ENCODE results near the gene PAXIP1.
"Not testable (repeated sequence)": the region's sequence is repeated elsewhere in the genome, so short reads cannot be mapped to it uniquely, and the experiment has no call there.

PAXIP1 gene

DNA sequence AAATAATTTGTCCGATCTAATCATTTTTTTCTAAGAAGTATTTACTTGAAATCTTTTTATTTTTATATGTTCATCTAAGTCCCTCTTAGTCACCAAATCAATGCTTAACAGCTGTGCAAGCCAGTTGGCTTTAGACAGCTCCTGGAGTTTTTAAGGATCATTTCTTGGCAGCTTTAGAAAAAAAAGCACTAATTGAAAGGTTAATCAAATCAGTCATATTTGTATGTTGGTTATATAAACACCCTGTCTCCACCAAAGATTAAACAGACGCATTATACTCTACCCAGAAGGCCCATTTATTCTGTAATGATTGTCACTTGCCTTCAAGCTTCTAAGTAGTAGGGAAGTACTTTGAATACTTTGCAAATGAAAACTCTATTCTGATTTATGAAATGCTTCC lies 60.2 kb downstream of the PAXIP1 start:
- DNase-seq = no peak

DNA sequence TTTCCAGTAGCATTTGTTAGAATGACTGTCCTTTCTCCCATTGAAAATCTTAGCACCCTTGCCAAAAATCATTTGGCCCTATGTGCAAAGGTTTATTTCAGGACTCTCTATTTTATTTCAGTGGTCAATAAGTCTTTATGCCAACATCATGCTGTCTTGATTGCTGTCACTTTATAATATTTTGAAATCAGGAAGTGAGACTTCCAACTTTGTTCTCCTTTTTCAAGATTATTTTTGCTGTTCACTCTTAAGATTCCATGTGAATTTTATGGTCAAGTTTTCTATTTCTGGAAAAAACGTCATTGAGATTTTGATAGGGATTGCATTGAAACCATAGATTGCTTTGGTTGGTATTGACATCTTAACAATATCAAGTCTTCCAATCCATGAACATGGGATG lies 65.1 kb downstream of the PAXIP1 start:
- no peak for DNase-seq

DNA sequence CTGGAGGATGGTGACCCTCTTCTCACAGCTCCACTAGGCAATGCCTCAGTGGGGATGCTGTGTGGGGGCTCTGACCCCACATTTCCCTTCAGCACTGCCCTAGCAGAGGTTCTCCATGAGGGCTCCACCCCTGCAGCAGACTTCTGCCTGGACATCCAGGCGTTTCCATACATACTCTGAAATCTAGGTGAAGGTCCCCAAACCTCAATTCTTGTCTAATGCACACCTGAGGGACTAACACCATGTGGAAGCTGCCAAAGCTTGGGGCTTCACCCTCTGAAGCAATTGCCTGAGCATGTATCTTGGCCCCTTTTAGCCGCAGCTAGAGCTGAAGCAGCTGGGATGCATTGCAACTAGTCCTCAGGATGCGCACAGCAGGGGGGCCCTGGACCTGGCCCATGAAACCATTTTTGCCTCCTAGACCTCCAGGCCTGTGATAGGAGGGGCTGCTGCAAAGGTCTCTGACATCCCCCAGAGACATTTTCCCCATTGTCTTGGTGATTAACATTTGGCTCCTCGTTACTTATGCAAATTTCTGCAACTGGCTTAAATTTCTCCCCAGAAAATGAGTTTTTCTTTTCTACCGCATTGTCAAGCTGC lies 68.5 kb downstream of the PAXIP1 start:
- DNase-seq = not testable (repeated sequence)

DNA sequence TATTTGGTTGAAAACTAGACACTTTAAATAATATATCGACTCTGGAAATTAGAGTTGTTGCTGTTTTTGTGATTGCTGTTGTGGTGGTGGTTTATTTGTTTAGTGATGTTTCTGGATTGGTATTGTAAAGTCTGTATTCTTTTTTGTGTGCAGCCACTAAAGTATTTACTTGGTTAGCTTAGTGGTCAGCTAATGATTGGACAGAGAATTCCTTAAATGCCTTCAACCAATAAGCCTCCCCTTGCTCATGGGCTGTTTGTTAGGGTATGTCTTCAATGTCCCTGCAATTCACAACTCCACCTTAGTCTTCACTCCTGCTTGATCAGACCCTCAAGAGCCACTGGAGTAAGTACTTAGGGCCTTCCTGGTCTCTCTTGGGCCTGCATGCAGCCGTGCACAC lies 71.0 kb downstream of the PAXIP1 start:
- no peak for DNase-seq

DNA sequence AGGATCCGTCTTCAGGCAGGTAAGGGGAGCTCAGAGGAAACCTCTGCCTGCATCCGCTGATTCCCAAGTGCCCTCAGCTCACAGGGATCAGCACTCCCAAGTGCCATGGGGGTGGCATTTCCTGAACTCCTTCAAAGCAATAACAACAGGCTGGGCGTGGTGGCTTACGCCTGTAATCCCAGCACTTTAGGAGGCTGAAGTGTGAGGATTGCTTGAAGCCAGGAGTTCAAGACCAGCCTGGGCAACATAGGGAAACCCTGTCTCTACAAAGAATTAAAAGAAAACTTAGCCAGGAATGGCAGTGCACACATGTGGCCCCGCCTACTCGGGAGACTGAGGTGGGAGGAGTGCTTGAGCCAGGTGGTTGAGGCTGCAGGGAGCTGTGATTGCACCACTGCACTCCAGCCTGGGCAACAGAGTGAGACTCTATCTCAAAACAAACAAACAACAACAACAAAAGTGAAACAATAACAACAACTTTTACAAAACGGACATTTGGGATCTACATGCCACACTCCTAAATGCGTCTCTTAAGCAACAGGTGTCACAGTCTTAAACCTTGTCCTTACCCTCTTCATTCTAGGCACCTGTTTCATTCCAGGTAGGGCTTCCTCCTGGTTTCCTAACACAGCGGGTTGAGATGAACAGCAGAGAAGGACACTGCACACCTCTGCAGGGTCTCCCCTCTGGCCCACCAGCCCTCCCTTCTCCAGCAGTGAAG lies 73.8 kb downstream of the PAXIP1 start:
- no peak for DNase-seq

DNA sequence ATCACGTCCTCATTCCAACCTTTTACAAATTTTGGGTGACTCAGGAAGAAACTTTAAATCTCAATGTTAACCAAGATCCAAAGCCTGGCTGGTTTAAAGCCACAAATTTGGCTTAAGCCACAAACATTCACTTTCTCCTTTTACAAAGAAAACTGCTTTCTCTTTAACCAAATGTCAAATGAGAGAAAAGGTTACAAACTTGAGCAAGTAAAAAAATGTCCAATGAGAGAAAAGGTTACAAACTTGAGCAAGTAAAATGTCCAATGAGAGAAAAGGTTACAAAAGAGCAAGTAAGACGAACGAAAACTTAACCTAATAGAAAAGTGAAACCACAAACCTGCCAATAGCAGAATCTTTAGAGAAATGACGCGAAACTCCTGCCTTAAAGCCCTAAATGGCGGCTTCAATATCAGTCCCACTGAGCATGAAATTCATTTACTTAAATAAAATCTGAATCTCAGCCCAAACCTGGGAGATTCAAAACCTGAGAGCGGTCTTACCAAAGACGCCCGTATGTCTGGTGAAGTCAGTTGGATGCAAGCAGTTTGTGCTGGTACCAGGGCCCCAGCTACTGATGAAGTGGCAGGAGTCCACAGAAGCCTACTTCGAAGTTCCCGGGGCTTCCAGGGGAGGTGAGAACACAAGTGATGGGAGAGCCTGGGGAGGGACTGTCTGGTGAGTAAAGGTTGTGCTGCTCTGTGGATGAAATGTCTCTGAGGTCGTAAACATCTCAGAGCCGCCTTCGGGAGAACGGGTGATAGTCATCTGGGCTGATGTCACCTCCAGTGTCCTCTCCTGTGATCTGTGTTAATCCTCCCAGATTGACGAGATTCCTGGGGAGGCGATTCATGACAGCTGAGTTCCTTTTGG lies 74.6 kb downstream of the PAXIP1 start:
- DNase-seq = no peak

DNA sequence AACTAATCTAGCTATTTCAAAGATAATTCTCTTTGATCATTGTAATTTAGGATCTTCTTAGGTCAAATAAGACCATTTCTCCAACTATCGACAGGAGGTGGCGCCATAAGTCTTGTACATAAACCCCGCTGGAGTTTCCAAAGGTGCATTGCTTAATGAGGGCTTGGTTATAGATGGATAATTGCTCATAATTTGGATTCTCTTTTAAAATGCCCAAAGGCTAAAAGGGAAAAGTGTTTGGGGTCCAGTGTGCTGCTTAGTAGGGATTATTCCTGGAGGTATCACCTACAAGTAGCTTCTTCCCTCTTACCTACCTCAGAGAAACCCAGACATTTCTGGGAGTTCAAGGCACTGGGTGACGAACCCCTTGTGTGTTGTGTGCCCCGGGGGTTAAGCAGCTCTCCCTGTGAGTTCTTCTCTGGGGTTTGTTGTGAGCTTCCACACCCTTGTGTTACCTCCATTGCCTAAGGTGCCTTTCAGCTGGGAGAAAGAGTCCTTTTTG lies 75.2 kb downstream of the PAXIP1 start:
- no peak for DNase-seq

DNA sequence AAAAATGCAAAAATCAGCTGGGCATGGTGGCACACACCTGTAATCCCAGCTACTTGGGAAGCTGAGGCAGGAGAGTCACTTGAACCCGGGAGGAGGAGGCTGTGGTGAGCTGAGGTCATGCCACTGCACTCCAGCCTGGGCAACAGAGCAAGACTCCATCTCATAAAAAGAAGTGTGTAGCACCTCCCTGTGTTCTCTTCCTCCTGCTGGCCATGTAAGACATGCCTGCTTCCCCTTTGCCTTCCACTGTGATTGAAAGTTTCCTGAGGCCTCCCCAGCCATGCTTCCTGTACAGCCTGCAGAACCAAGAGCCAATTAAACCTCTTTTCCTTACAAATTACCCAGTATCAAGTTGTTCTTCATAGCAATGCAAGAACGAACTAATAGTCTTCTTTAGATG lies 80.5 kb downstream of the PAXIP1 start:
- not testable (repeated sequence) for DNase-seq

DNA sequence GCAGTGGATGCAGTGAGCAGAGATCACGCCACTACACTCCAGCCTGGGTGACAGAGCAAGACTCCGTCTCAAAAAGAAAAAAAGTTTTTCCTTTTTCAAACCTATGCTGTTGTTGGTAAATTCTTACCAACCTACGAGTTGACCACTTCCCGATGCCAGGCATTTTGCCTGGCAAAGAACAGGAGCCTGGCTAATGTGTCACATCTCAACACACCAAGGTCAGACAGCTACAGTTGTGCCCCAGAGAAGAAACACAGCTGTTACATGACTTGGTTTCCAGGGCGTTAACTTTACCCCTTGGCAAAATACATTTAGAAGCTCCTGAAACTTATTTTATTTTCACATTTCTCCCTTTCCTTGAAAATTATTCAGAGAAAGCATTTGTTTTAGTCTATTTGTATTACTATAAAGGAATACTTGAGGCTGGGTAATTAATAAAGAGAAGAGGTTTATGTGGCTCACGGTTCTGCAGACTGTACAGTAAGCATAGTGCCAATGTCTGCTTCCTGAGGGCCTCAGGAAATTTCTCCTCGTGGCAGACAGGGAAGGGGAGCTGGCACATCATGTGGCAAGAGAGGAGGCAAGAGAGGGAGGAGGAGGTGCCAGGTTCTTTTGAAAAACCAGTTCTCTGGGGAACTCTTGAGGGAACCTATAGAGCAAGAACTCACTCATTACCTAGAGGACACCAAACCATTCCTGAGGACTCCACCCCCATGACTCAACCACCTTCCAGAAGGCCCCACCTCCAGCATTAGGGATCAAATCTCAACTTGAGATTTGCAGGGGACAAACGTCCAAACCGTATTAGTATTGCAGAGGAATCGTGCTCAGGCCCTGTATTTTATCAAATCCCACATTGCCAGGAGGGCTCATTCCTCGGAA lies 83.3 kb downstream of the PAXIP1 start:
- no peak for DNase-seq

DNA sequence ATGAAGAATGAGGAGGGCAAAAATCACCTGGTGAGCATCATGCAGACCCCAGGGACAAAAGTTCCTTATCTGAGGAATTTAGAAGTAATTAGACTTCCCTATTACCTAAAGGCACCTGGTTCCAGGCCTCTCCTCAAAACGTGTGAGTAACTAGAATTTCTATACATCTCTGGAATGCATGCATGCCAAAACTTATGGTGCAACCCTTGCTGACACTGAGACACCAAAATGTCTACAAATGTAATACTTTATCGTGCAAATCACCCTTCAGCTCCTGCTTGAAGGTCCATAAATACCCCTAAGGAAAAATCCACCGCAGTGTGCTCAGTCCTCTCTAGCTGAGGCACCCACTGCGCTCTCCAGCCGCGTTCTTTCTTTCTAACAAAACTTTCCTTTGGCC lies 84.2 kb downstream of the PAXIP1 start:
- DNase-seq = no peak

DNA sequence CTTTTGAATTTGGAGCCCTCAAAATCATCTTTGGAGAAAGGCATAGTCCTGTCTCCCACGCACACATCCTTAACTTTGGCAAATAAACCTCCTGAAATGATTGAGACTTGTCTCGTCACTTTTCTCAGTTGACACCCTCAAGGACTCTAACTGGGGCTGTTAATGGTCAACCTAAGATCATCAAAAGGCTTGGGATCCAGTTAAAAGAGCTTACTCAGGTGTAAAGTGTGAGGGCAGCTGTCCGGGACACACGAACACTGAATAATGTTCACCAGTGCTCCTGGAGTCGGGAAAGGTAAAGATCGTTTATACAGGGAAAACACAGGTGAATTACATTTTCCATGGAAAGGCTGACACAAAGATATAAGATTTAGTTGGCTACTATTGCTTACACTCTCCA lies 84.7 kb downstream of the PAXIP1 start:
- no peak for DNase-seq

DNA sequence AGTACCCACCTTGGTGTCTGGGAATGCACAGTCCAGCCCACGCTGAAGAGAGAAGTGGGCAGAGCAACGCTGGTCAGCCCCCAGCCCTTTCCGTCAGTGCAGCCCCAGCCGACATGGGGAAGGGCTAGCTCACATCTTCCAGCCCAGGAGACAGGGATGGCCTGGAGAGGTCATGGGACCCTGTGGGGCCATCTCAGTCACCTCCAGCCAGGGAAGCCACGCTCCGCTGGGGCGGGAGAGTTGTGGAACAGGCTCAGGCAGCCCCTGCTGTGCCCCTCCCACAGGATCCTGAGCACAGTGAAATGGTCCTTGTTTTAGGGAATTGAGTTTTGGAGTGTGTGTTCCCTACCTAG lies 85.1 kb downstream of the PAXIP1 start:
- DNase-seq = no peak

DNA sequence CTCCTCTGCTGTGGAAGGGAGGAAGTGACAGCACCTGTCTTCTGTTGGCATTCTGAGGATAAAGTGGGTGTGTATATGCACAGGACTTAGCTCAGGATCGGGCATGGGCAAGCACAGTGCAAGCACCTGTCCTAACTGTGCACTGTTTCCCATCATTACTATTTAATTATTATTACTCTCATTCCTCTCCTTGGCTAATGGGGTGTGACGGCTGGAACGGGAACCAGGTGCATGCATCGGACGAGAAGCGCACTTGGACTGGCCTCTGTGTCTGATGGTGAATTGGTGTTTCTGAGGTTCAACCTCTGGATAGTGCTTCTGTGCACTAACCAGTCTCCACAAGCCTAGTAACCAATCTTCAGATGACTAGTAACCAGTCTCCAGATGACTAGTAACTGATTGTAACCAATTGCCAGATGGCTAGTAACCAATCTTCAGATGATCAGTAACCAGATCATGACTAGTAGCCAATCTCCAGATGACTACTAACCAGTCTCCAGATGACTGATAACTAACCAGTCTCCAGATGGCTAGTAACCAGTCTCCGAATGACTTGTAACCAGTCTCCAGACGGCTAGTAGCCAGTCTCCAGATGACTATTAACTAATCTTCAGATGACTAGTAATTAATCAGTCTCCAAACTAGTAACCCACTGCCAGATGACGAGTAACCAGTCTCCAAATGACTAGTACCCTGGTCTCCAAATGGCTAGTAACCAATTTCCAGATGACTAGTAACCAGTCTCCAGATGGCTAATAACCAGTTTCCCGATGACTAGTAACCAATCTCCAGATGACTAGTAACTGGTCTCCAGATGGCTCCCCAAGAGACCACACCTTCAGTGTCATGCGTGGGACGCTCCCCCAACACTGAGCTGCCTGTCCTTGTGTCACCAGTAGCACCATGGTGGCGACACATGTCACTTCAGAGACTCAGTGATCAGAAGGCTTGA lies 85.8 kb downstream of the PAXIP1 start:
- no peak for DNase-seq

DNA sequence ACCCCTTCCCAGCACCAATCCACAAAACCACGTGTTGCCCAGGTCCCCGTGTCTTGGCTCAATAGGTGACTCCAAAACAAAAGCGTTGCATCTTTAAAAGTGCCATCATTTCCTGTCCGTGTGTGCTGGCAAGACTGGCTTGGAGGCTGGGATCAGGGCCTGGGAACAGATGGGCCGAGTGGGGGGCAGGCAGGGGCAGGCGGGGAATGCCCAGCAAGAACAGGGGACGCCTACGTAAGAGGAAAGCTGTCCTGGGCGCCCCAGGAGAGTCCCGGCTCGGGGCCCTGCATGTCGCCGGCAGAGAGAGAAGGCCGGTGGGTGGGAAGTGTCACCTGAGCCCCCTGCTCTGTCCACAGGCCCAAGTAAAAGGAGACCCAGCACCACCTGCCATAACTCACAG lies 86.5 kb downstream of the PAXIP1 start:
- no peak for DNase-seq

DNA sequence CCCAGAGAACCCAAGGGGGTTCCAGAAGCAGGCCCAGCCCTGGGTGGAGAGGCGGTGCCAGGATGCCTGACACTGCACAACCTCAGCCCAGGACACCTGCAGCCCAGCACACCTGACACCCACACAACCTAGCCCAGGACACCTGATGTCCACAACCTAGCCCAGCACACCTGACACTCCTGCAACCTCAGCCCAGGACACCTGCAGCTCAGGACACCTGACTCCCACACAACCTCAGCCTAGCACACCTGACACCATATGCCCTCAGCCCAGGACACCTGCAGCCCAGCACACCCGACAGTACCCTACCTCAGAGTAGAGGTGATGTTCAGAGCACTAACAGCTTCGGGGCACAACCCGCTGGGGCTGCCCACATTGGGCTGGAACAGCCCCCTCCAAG lies 87.3 kb downstream of the PAXIP1 start:
- no peak for DNase-seq

DNA sequence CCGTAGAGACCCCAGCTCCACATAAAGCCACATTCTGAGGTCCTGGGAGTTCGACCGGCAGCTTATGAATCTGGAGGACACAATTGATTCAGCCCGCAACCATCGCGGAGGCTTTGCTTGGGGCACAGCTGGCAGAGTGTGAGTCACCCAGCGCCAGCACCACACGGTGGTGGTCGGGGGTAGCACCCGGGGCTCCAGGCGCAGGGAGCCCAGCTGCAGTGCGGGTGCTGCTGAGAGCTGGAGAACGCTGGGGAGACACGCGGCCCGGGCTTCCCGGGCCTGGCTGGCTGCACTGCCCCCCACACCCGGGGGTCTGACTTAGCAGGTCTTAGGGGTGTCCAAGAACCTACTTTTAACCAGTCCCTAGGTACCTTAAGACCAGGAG lies 87.9 kb downstream of the PAXIP1 start:
- DNase-seq = no peak

DNA sequence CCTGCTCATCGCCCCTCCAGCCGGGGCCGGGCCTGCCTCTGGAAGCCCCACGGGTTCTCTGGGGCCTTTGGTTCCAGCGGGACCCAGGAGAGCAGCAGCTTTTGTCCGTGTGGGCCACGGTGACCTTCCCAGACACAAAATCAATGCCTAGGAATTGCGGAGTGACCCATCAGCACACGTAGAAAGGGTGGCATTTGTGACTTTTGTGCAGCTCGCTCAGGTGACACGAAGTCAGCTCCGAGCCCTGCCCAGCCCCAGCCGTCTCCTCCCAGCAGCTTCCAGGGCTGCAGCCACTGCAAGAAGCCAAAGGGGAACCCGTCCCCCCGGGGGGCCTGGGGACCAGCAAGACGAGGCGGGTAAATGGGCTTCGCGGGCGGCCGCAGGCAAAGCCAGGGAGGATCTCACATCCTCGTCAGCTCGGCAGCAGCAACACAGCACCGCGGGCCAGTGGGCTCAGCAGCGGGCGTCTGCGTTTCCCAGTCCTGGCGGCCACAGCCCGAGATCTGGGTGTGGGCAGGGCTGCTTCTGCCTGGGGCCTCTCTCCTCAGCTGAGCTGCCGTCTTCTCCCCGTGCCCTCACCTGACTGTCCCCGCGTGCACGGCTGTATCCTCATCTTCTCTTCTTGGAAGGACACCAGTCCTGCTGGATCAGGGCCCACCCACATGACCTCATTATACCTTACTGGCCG lies 88.5 kb downstream of the PAXIP1 start:
- DNase-seq = no peak

DNA sequence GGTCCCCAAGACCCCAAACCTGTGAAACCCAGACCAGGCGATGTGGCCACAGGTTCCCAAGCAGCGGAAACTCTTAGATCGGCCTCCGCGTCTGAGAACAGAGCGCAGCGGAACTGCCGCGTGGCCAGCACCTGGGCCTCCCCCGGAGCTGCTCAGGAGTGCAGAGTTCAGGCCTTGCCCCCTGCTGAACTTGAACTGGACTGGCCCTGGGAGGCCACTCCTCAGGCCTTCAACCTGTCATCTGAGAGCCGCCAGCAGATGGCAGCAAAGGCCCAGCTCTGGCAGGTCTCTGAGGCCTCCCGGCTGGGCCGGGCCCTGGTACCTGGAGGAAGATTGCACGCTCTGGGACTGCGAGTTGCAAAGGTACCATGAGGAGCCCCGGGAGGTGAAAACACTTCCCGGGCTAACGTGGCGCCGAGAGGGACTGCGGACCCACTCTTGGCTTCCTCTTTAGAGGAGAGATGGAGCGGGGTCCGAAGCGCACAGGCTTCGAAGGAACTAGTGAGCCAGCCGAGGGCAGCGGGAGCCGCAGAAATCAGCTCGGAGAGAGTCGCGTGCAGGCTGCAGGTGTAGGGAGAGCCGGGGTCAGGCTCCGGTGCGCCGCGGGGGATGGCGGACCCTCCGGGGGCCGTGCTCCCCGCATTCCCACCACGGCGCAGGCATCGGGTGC lies 89.2 kb downstream of the PAXIP1 start:
- no peak for DNase-seq

DNA sequence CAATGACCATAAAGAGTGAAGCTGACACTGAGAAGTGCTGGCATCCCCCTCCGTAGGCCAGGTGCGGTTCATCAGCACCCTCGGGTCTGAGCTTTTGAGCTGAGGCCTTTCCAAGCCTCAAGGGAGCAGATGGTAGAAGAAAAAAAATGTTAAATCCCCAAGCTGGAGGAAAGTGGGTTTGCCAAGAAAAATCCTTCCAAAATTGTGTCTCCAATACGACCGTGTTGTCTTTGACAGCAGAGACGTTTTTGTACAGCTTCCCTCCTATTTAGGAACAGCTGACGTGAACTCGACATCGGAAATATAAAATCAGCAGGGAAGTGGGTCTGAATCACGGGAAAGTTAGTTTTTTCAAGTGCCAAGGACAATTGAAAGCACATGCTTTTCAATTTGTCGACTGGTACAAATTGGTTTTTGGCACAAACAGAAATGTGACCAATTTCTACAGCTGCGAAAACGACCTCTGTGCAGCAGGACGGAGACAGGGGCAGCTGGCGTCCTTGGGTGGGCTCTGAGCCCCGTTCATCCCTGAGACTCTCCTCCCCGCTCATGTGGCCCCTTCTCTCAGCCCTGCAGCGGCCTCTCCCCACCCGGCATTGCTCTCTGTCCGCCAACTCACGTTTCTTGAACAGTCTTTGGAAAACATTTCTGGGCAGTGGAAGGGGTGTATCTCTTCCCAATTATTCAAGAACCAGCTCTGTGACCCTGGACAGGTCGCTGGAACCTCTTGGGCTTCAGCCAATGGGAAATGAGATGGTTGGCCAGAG lies 89.9 kb downstream of the PAXIP1 start:
- DNase-seq = no peak
